ENCODE data around the gene LRMDA.

The LRMDA gene

GRCh38 chr10:75544386-75544785 is 113.0 kb downstream of the LRMDA start:
- DNase-seq: no peak

- no peak for DNase-seq
Measured at GRCh38 chr10:75544993-75545706, 113.7 kb downstream of the LRMDA start.

GRCh38 chr10:75546004-75546403 is 114.6 kb downstream of the LRMDA start:
- no peak for DNase-seq

GRCh38 chr10:75547391-75548298 is 116.2 kb downstream of the LRMDA start:
- no peak for DNase-seq

GRCh38 chr10:75548356-75548755 is 116.9 kb downstream of the LRMDA start:
- DNase-seq: no peak

GRCh38 chr10:75550191-75550590 is 118.8 kb downstream of the LRMDA start:
- no peak for DNase-seq

GRCh38 chr10:75552171-75552570 is 120.7 kb downstream of the LRMDA start:
- no peak for DNase-seq

- no peak for DNase-seq
Measured at GRCh38 chr10:75553550-75553949, 122.1 kb downstream of the LRMDA start.

GRCh38 chr10:75555323-75555722 is 123.9 kb downstream of the LRMDA start:
- no peak for DNase-seq

GRCh38 chr10:75556320-75556719 is 124.9 kb downstream of the LRMDA start:
- DNase-seq: no peak

GRCh38 chr10:75565286-75566251 is 134.1 kb downstream of the LRMDA start:
- no peak for DNase-seq

GRCh38 chr10:75568450-75569130 is 137.2 kb downstream of the LRMDA start:
- no peak for DNase-seq

- DNase-seq: no peak
Measured at GRCh38 chr10:75569506-75569905, 138.1 kb downstream of the LRMDA start.

- no peak for DNase-seq
Measured at GRCh38 chr10:75572478-75572877, 141.1 kb downstream of the LRMDA start.

GRCh38 chr10:75575940-75576339 is 144.5 kb downstream of the LRMDA start:
- no peak for DNase-seq

GRCh38 chr10:75582102-75582501 is 150.7 kb downstream of the LRMDA start:
- DNase-seq: no peak

GRCh38 chr10:75585294-75585693 is 153.9 kb downstream of the LRMDA start:
- DNase-seq: no peak

- no peak for DNase-seq
Measured at GRCh38 chr10:75586814-75587213, 155.4 kb downstream of the LRMDA start.

- no peak for DNase-seq
Measured at GRCh38 chr10:75588031-75588430, 156.6 kb downstream of the LRMDA start.

- DNase-seq: no peak
Measured at GRCh38 chr10:75589895-75590654, 158.7 kb downstream of the LRMDA start.

GRCh38 chr10:75592151-75592787 is 160.8 kb downstream of the LRMDA start:
- DNase-seq: no peak
